PC-3 (cell line): Measurements from ENCODE around the gene TGM3. TPM values are rescaled to one million over a fixed set of nuclear protein-coding genes. Genes with fewer than 3 reads are reported as not detected.

Source experiments
- ATAC-seq: fragments of 200-7000 bp; cut with Tn5 transposase; 2 replicates; pipeline ENCODE4 v1.9.1; 2020; ENCODE audit warnings: mild to moderate bottlenecking, moderate library complexity
- BruUV-seq: library from RNA; stranded (reverse); fragments of 400-500 nt; replicated peaks from 2 replicates; lab custom pipeline; 2021; lab: Mats Ljungman, UMichigan
- CTCF ChIA-PET: fragments of 300-600 bp; sonication (Branson Sonifier 250); formaldehyde crosslinking; loops from one replicate; lab custom pipeline; 2022; ENCODE audit warnings: antibody characterized with exemption; lab: Charles Lee
- POLR2A ChIA-PET: fragments of 300-600 bp; sonication (Branson Sonifier 250); formaldehyde crosslinking; loops from one replicate; lab custom pipeline; 2022; ENCODE audit warnings: antibody characterized with exemption; ENCODE audit not compliant: unreplicated experiment; lab: Charles Lee
- DNase-seq: peaks from one replicate; pipeline ENCODE4 v3.0.0-alpha.2; 2015
- H2AFZ ChIP-seq: fragments of 300-600 bp; sonication (generic); 2 replicates; pipeline ENCODE4 v1.6.0; 2016; ENCODE audit warnings: antibody characterized with exemption, low read length
- H3F3A ChIP-seq: fragments of 300-600 bp; sonication (generic); one replicate; pipeline ENCODE4 v1.6.0; 2017; ENCODE audit warnings: antibody characterized with exemption, low read length, control low read depth, mild to moderate bottlenecking; ENCODE audit not compliant: unreplicated experiment
- H3K27ac ChIP-seq: fragments of 300-600 bp; sonication (generic); 2 replicates; pipeline ENCODE4 v1.5.1; 2016; ENCODE audit warnings: mild to moderate bottlenecking, low read length
- H3K27me3 ChIP-seq: fragments of 300-600 bp; sonication (generic); 2 replicates; pipeline ENCODE4 v1.6.1; 2016; ENCODE audit warnings: low read length, mixed read lengths
- H3K36me3 ChIP-seq: fragments of 300-600 bp; sonication (generic); 2 replicates; pipeline ENCODE4 v1.6.1; 2016; ENCODE audit warnings: low read depth, mixed run types, low read length, mixed read lengths
- H3K4me1 ChIP-seq: fragments of 300-600 bp; sonication (generic); 2 replicates; pipeline ENCODE4 v1.5.1; 2016; ENCODE audit warnings: low read length; ENCODE audit not compliant: insufficient read depth
- H3K4me2 ChIP-seq: fragments of 300-600 bp; sonication (generic); 2 replicates; pipeline ENCODE4 v1.6.0; 2016; ENCODE audit warnings: low read length
- H3K4me3 ChIP-seq: fragments of 300-600 bp; sonication (generic); 2 replicates; pipeline ENCODE4 v1.5.1; 2016; ENCODE audit warnings: mild to moderate bottlenecking, low read length, mixed read lengths
- H3K79me2 ChIP-seq: fragments of 300-600 bp; sonication (generic); 2 replicates; pipeline ENCODE4 v1.6.1; 2017; ENCODE audit warnings: low read length, mixed read lengths
- H3K9ac ChIP-seq: fragments of 300-600 bp; sonication (generic); 2 replicates; pipeline ENCODE4 v1.6.0; 2016; ENCODE audit warnings: mild to moderate bottlenecking, low read length
- H3K9me2 ChIP-seq: fragments of 300-600 bp; sonication (generic); replicated peaks from 2 replicates; pipeline ENCODE4 v1.6.1; 2016; ENCODE audit warnings: mixed run types, low read length, mixed read lengths
- H3K9me3 ChIP-seq: fragments of 300-600 bp; sonication (generic); 2 replicates; pipeline ENCODE4 v1.6.1; 2016; ENCODE audit warnings: low read length, mixed read lengths
- H4K20me1 ChIP-seq: fragments of 300-600 bp; sonication (generic); 2 replicates; pipeline ENCODE4 v1.6.1; 2016; ENCODE audit warnings: low read length, mixed read lengths
- CTCF ChIP-seq: fragments of 300-600 bp; sonication (generic); conservative IDR thresholded peaks from 2 replicates; pipeline ENCODE4 v1.5.1; 2017; ENCODE audit warnings: antibody characterized with exemption, low read depth, mild to moderate bottlenecking, low read length
- EZH2 ChIP-seq: fragments of 300-600 bp; sonication (generic); IDR thresholded peaks from one replicate; pipeline ENCODE4 v1.6.1; 2017; ENCODE audit warnings: antibody characterized with exemption, mild to moderate bottlenecking, low read length; ENCODE audit not compliant: unreplicated experiment
- EZH2phosphoT487 ChIP-seq: fragments of 300-600 bp; sonication (generic); IDR thresholded peaks from 2 replicates; pipeline ENCODE4 v1.6.1; 2018; ENCODE audit warnings: mild to moderate bottlenecking, antibody characterized with exemption, low read length, borderline replicate concordance
- intact Hi-C: fragments of 100-400 bp; cut with micrococcal nuclease; formaldehyde crosslinking; loops from 2 replicates; pipeline ENCODE4 v1.9.0; 2023
- total RNA-seq: library from RNA; depleted of rRNA; stranded (reverse); fragments of >200 nt; gene quantifications from 2 replicates; pipeline ENCODE4 v1.2.3, GENCODE V29; 2014

The TGM3 gene
- total RNA-seq, 1 experiment from 2014 or later, result not detected

GRCh38 chr20:2323051-2323450 is 27.2 kb downstream of the TGM3 start:
- no peaks in the 10 kb centered on the region for H4K20me1 ChIP-seq
- CTCF ChIA-PET, result no interaction called here
- H3F3A ChIP-seq, result no peaks in the 10 kb centered on the region
- no peak for DNase-seq
- no peaks in the 10 kb centered on the region for H3K36me3 ChIP-seq
- no peak overlapping the region for H3K27ac ChIP-seq
- peaks cover 91% of the 10 kb centered on the region for H3K27me3 ChIP-seq
- H3K9me3 ChIP-seq, result no peaks in the 10 kb centered on the region
- H2AFZ ChIP-seq, result no peak overlapping the region
- no peak overlapping the region for H3K9ac ChIP-seq
- no peak for ATAC-seq
- H3K9me2 ChIP-seq, result no peaks in the 10 kb centered on the region
- H3K4me1 ChIP-seq, result no peaks in the 10 kb centered on the region
- intact Hi-C loops, result no loop called here
- TF ChIP-seq CTCF (no peak), EZH2phosphoT487 (no peak), EZH2 (no peak)
- POLR2A ChIA-PET, result no interaction called here
- no peaks in the 10 kb centered on the region for H3K79me2 ChIP-seq
- H3K4me2 ChIP-seq, result no peak overlapping the region
- BruUV-seq, result no TSS peak
- no peak overlapping the region for H3K4me3 ChIP-seq

- TF ChIP-seq EZH2phosphoT487, result no peak
- TF ChIP-seq CTCF, result no peak
- no peak for TF ChIP-seq EZH2
- H3K4me2 ChIP-seq, result no peak overlapping the region
- H3K79me2 ChIP-seq, result no peaks in the 10 kb centered on the region
- no peak overlapping the region for H3K27ac ChIP-seq
- POLR2A ChIA-PET, result no interaction called here
- H3K9ac ChIP-seq, result no peak overlapping the region
- intact Hi-C loops, result no loop called here
- H3F3A ChIP-seq, result no peaks in the 10 kb centered on the region
- BruUV-seq, result no TSS peak
- no peaks in the 10 kb centered on the region for H3K9me2 ChIP-seq
- peaks cover 91% of the 10 kb centered on the region for H3K27me3 ChIP-seq
- DNase-seq, result no peak
- H2AFZ ChIP-seq, result no peak overlapping the region
- H3K4me3 ChIP-seq, result no peak overlapping the region
- CTCF ChIA-PET, result no interaction called here
- ATAC-seq, result no peak
- H3K9me3 ChIP-seq, result no peaks in the 10 kb centered on the region
- no peaks in the 10 kb centered on the region for H3K36me3 ChIP-seq
- H3K4me1 ChIP-seq, result no peaks in the 10 kb centered on the region
- H4K20me1 ChIP-seq, result no peaks in the 10 kb centered on the region
Observed at GRCh38 chr20:2326046-2326445, 30.2 kb downstream of the TGM3 start.

GRCh38 chr20:2327620-2328555 is 32.1 kb downstream of the TGM3 start:
- TF ChIP-seq CTCF (no peak), EZH2 (no peak), EZH2phosphoT487 (no peak)
- POLR2A ChIA-PET, result no interaction called here
- Histone ChIP-seq H3K27ac (no peak overlapping the region), H4K20me1 (no peaks in the 10 kb centered on the region), H3K36me3 (no peaks in the 10 kb centered on the region), H3F3A (no peaks in the 10 kb centered on the region), H3K4me1 (no peaks in the 10 kb centered on the region), H3K9me3 (no peaks in the 10 kb centered on the region), H3K9ac (no peak overlapping the region), H3K4me2 (no peak overlapping the region), H3K9me2 (no peaks in the 10 kb centered on the region), H2AFZ (no peak overlapping the region), H3K4me3 (no peak overlapping the region), H3K27me3 (peaks cover 94% of the 10 kb centered on the region), H3K79me2 (no peaks in the 10 kb centered on the region)
- ATAC-seq (no peak), DNase-seq (no peak)
- no TSS peak for BruUV-seq
- CTCF ChIA-PET, result no interaction called here
- intact Hi-C loops, result no loop called here
